DMS153 (cell line): ENCODE measurements around the gene BCR.
"Not testable (repeated sequence)": the region's sequence is repeated elsewhere in the genome, so short reads cannot be mapped to it uniquely, and the experiment has no call there.

Experiments
- DNase-seq: peaks from one replicate; lab custom pipeline; 2025; lab: John Stamatoyannopoulos, UW

The BCR gene

GRCh38 chr22:23316596-23316995 is 136.3 kb downstream of the BCR start:
- DNase-seq = not testable (repeated sequence)

DNA sequence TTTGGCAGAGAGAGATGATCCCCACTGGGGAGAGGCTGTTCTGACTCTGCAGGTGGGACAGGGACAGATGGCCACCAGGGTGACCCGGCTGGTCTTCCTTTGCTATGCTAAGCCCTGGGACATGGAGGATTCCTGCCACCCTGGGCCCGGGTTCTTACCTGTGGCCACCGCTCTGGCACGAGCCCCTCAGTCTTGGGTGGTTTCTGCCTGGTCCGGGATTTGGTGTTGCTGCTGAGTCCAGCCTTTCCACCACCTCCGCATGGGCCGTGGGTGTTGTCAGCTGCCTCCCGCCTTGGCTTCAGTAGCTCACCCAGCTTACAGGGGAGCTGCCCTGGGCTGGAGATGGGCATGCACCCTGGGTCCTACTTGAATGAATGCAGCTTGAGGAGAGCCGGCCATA is 138.0 kb downstream of the BCR start:
- DNase-seq = not testable (repeated sequence)

DNA sequence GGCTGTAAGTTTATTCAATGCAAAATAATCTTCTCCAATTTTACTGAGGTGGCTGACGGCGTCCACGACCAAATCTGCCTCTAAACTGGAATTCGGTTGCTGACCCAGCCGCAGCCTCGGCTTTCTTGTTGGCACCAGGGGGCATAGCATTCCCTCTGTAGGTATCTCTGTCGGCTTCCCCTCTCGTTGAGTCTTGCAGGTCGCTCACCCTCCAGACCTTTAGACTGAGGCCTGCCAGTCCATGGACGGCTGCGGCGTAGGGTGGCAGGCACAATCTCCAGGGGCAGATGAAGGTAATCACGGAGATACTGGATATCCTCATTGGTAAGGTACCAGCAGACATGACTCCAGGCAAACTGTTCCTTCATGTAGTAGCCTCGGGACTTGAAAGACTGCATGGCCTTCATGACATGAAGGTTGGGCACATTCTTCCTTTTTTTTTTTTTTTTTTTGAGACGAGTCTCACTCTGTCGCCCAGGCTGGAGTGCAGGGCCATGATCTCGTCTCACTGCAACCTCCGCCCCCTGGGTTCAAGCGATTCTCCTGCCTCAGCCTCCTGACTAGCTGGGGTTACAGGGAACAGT is 142.3 kb downstream of the BCR start:
- not testable (repeated sequence) for DNase-seq

GRCh38 chr22:23323960-23324688 is 143.8 kb downstream of the BCR start:
- not testable (repeated sequence) for DNase-seq

GRCh38 chr22:23325183-23325582 is 144.9 kb downstream of the BCR start:
- DNase-seq = no peak

- not testable (repeated sequence) for DNase-seq
Observed at GRCh38 chr22:23333822-23334221, 153.5 kb downstream of the BCR start.

GRCh38 chr22:23337672-23338071 is 157.4 kb downstream of the BCR start:
- not testable (repeated sequence) for DNase-seq

- not testable (repeated sequence) for DNase-seq
Observed at GRCh38 chr22:23341942-23342695, 161.8 kb downstream of the BCR start.

DNA sequence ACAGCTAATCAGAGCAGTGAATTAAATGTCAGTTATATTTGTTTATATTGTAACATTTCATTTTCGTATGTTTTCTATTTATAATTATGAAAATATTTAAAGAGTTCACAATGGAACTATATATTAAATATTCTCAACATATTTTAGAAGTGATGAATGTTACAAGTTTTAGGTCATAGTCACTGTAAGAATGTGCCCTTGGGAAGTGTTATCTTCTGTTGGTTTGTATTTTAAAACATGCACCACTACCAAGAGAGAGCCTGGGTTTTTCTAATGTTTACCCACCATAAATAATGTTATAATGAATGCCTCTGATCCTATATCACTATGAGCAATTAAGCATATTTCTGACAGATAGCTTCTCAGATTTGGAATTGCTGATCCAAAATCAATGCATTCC is 171.0 kb downstream of the BCR start:
- no peak for DNase-seq

DNA sequence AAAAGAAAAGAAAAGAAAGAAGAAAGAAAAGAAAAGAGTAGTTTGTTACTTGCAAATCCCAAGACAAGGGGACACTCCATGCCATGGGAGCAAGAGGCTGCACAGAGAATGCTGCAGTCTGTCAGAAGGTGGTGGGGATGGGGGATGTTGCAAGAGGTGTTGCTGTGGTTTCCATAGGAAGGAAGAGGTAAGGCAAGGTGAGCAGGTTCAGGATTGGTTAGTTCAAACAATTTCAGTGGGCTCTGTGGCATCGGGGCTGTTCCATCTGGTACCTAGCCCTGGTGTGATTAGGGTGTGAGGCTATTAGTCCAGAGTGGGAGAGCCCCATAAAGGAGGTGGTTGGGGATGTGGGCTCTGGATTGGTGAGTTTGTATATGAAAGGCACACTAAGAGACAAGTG is 172.7 kb downstream of the BCR start:
- DNase-seq = no peak

DNA sequence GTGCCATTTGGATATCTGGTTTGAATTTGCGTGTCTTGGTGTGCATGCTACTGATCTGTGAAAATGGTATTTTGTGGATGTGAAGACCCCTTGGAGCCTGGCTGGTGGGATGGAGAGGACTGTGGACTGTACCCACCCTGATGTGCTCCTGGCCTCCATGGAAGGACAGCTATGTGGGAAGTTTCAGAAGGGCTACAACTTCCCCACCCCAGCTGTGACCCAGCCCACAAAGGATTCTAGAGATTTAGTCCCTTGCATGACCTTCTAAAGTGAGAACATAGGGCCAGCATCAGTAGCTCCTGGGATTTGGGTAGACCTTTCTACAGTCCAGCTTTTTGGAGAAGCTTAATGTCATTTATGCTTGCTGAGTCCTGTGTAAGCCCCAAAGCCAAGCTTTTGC is 173.4 kb downstream of the BCR start:
- no peak for DNase-seq

DNA sequence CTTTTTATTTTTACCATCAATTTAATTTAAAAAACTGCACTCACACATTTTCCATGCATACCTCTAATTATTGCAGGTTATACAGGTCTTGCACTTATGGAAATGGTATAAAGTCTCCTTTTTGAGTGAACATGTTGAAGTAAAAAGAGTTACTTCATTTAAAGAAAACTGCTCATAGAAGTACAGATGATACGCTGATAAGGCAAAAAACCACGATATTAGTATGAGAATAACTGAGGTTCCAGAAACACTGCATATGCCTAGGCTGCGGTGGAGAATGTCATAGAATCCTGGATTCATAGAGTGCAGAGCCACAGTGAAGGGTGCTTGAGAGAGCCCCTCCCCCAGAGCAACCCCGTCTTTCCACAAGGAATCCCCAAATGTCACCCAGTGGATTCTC is 175.8 kb downstream of the BCR start:
- DNase-seq = no peak

- DNase-seq = no peak
Observed at GRCh38 chr22:23357053-23357452, 176.7 kb downstream of the BCR start.

DNA sequence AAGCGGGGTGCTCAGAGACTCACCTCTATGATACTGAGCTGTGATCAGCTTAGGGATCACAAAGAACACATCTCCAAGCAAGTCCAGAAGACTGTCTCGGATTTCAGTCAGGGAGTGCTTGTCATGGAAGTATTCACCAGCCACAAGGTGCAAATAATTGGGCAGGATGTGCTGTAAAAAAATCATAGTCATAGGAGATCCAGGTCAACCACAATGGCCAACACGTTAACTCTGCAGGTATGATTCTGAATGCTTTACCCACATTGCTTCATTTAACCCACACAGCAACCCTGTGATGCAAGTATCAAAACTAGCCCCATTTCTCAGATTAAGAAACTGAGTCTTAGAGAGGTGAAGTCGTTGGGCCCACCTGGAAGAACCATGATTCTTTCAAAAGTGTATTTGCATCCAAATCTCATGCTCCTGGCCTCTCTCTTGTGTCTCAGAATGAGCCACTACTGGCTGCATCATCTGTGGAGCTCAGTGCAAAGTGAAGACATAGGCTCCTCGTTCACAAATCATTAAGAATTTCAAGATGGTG is 179.3 kb downstream of the BCR start:
- DNase-seq = no peak

GRCh38 chr22:23361676-23362075 is 181.4 kb downstream of the BCR start:
- no peak for DNase-seq

GRCh38 chr22:23363683-23364082 is 183.4 kb downstream of the BCR start:
- no peak for DNase-seq

DNA sequence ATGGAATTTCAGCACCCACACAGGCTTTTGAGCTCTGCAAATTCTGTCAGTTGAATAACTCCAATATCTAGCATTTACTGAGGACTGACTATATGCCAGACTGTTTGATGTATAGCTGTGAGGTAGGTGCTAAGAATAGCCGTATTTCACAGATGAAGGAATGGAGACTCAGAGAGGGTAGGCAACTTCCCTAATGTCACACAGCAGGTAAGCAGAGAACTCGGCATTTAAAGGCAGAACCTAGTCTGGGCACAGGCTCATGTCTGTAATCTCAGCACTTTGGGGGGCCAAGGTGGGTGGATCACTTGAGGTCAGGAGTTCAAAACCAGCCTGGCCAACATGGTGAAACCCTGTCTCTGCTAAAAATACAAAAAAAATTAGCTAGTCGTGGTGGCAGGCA is 184.1 kb downstream of the BCR start:
- no peak for DNase-seq

- DNase-seq = no peak
Observed at GRCh38 chr22:23365524-23365923, 185.2 kb downstream of the BCR start.

GRCh38 chr22:23365961-23366360 is 185.7 kb downstream of the BCR start:
- DNase-seq = no peak

GRCh38 chr22:23367196-23367595 is 186.9 kb downstream of the BCR start:
- not testable (repeated sequence) for DNase-seq
